Measurements from ENCODE around the gene B4GALT1.
"Not testable (repeated sequence)": the region's sequence is repeated elsewhere in the genome, so short reads cannot be mapped to it uniquely, and the experiment has no call there.

Gene B4GALT1

GRCh38 chr9:33184963-33185362, 17.8 kb upstream of the B4GALT1 start:
- no peak for DNase-seq (ENCODE audit: low spot score)

GRCh38 chr9:33182519-33182918, 15.4 kb upstream of the B4GALT1 start:
- DNase-seq (ENCODE audit: low spot score): no peak

- no peak for DNase-seq (ENCODE audit: low spot score)
These were observed 13.5 kb upstream of the B4GALT1 start for GRCh38 chr9:33180526-33181184.

DNA sequence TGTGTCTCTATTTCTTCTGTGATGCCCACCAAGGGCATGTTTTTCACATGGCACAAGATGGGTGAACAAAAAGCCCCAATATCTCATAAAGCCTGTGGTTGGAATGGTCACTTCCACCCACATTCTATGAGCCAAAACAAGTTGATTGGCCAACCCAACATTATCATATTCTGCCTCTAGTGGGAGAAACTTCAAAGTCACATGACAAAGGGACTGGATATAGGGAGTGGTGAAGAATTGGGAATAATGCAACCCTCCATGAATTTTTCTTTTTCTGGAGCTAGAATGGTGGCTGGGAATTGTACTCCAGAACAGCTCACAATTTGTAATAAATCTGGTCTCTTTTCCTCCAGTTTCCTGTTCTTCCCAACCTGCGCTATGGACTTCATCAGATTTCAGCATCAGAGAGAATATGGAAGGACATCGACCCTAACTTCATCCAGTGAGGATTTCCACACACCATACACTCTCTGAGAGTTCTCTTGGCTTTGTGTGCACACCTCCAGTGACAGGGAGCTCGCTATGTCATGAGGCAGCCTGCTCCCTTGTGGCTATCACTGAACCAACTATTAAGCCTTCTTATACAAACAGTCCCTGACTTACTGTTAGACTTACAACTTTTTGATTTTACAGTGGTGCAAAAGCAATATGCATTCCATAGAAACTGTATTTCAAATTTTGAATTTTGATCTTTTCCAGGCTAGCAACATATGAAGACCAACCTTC, 12.0 kb upstream of the B4GALT1 start:
- DNase-seq (ENCODE audit: low spot score): no peak

DNA sequence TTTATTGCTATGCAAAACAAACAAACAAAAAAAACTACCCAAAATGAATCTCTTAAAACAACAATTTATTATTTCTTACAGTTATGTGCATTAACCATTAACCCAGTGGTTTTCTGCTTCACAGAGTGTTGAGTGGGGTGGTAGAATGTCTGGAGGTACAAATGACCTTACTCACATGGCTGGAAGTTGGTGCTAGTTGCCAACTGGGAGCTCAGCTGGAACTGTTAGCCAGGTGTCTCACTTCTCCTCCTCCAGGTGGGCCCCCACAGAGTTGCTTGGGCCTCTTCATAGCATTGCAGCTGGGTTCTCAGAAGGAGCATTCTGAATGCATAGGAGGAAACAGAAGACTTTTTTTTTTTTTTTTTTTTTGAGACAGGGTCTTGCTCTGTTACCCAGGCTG, 10.5 kb upstream of the B4GALT1 start:
- DNase-seq (ENCODE audit: low spot score): no peak

- DNase-seq (ENCODE audit: low spot score): no peak
These were observed 9.9 kb upstream of the B4GALT1 start for GRCh38 chr9:33177086-33177485.

DNA sequence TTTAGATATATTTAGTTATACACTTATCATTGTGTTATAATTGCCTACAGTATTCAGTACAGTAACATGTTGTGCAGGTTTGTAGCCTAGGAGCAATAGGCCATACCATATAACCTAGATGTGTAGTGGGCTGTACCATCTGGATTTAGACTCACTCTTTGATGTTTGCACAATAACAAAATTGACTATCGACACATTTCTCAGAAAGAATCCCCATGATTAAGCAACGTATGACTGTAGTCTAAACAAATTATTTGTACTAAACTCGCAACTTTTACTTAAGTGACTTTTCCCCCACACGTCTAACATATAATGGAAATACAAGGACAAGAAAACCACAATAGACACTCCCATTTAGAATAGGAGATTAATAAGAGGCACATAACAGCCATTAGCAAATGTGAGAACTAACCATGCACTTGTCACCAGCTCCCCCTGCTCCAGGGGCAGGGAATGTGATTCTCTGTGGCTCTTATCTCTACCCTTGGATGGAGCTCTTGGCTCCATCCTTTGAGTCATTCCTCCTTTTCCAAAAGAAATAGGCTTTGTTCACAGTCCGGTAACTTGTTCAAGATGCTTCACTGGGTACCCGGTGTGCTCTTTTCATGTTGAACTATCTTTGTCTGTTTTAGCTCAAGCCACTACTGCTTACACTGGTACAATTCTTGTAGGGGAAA, 8.7 kb upstream of the B4GALT1 start:
- DNase-seq (ENCODE audit: low spot score): no peak

DNA sequence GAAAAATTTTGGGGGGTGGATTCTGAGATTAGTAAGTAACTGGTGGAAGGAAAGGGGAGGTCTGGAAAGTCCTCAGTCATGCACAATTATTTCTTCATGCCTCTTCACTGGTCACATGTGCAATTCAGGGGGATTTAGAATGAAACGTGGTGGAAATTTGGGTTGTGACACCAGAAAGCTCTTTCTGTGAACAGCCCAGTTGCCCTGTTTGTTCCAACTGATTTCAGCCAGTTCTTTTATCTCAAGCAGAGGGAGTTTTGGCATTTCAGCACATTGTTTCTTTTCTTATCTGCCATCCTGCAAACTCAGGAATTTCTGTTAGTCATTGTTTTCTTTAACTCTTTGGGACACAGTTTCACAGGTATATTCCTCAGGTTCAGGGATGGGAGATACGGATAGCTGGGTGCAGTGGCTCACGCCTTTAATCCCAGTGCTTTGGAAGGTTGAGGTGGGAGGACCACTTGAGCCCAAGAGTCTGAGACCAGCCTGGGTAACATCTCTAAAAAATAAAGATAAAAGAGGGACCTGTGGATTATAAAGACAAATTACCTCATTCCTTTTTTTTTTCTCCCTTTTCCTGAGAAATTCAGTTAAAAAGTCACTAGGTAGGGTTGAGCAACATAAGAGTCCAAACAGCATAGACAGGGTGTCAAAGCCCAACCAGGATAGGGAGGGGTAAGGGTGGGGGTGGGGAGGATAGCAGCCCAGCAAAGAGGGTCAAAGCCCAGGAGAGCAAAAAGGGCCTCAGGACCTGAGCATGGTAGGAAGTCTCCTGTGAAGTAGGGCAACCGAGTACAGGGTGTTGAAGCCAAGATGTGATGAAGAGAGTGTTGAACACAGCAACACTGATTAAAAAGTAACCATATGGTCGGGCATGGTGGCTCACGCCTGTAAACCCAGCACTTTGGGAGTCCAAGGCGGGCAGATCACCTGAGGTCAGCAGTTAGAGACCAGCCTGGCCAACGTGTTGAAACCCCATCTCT, 5.4 kb upstream of the B4GALT1 start:
- DNase-seq (ENCODE audit: low spot score): no peak

DNA sequence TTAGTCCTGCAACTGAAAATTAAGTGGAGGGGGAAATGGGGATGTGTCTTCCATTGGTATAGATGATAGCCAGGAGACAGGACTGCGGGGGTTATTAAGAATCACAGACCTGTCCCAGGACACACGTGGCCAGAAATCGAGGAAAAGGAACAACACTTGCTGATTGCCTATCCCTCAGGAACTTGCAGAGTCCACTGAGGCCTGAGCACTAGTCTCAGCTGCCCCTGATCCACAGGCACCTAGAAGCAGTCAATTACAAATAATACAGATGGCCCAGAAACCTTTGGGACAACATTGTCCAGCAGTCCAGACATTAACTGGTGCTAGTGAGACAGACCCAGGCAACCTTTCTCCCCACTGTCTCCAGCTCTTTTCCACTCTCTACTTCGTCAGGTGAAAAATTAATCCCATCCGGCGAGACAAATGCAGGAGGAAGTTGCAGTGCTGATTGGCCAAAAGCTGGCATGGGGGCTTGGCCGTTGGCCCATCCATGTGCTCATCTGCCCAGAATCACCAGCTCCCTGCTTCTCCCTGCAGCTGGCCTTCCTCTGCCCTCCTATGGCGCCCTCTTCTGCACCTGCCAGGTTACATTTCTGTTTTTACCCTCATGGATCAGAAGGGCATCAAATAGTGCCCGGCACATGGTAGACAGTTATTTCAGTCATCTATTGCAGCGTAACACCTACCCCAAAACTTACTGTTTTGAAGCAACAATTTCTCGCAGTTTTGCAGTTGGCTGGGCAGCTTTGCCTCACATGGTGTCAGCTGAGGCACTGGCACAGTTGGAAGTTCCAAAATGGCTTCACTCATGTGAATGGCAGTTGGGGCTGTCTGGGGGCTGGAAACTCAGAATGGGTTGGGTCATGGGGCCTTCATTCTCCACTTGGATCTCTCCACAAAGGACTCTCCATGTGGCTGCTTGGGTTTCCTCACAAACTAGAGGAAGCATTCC, 3.6 kb upstream of the B4GALT1 start:
- DNase-seq (ENCODE audit: low spot score): no peak

- DNase-seq (ENCODE audit: low spot score): no peak
These were observed 1.9 kb upstream of the B4GALT1 start for GRCh38 chr9:33168941-33169544.

DNA sequence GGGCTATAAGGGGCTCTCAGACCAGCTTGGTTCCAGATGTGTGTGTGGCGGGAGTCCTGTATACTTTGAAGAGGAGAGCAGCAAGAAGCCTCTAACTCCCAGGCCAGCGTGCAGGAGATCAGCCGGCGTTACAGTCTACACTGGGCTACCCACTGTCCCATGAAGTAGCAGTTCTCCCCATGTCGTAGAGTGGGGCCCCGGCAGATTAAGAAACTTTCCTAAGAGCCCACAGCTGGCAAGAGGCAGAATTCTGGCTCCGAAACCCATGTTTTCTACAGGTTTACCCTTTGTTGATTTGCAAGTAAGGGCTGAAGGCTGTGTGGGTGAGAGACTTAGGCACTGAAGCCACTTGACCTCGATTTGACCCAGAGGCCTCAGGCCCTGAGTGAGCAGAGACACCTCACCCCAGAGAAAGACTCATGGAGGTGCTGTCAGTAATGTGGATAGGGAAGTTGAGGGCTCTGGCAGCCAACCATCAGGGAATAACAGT, 881 bp upstream of the B4GALT1 start:
- no peak for DNase-seq (ENCODE audit: low spot score)

GRCh38 chr9:33166231-33167083, 679 bp downstream of the B4GALT1 start:
- DNase-seq (ENCODE audit: low spot score): no peak

DNA sequence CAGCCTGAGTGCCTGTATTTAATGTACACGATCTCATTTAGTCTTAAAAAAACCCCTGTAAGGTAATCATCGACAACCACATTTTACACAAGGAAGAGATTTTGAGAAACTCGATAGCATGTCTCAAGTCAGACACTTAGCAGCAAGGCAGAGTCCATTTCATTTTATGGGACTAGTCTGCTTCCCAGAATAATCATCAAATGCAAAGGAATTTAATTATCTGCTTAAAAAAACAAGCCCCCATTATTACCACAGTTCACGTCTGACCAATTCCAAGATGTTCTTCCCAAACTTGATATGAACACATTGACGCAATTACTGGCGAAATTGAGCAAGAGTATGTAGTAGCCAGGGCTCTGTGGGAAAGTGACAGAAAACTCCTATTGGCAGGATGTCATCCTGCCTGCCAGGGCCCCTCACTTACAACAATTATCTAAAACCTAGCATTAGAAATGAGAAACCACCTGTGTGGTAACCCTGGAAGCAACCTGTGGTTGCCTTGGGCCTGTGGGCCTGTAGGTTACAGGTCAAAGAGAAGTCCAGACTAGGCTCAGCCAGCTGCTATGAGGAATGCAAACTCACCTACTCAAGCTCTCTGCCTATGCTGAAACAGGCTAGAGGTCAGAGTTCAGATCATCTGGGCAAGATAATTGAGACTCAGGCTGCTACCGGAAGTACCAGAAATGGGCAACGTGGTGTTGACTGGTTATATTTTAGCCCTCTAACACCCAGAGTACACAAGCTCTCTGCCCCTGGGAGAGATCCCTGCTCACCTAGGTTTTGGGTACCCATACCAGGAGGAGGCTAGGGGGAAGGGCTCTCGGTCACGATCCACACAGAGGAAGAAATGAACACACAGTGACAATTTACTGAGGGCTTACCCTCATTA, 1.6 kb downstream of the B4GALT1 start:
- DNase-seq (ENCODE audit: low spot score): no peak

- not testable (repeated sequence) for DNase-seq (ENCODE audit: low spot score)
These were observed 2.2 kb downstream of the B4GALT1 start for GRCh38 chr9:33164921-33165262.

- DNase-seq (ENCODE audit: low spot score): no peak
These were observed 2.9 kb downstream of the B4GALT1 start for GRCh38 chr9:33164138-33164809.

DNA sequence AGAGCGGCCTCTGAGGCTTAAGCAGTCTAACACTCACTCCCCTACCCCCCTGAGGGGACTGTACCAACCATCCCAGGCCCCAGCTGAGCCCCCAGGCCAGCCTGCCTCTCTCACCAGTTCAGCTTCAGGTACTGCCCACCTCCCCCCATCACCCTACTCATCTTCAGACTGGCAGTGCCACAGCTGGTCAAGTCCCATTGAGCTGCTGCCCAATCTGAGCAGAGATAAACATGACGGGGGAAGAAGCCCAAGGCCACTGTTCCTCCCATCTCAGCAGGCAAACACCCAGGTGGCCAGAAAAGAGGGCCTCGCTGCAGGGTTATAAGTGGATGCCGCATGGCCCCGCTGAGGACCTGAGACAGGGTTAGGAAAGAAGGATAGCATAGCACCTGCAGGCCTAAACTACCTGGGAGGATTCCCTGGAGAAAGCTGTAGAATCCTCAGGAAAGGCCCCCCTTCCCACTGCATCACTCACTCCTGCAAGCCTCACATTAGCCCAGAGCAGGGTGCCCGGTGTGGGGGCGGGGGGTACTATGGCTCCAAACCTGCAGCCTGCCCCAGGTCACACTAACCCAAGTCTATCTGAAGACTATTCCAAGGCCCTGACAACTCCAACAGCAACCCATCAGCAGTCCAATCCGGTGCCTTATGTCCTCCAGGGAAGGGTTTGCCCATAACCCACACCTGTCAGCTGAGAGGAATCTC, 3.6 kb downstream of the B4GALT1 start:
- no peak for DNase-seq (ENCODE audit: low spot score)

DNA sequence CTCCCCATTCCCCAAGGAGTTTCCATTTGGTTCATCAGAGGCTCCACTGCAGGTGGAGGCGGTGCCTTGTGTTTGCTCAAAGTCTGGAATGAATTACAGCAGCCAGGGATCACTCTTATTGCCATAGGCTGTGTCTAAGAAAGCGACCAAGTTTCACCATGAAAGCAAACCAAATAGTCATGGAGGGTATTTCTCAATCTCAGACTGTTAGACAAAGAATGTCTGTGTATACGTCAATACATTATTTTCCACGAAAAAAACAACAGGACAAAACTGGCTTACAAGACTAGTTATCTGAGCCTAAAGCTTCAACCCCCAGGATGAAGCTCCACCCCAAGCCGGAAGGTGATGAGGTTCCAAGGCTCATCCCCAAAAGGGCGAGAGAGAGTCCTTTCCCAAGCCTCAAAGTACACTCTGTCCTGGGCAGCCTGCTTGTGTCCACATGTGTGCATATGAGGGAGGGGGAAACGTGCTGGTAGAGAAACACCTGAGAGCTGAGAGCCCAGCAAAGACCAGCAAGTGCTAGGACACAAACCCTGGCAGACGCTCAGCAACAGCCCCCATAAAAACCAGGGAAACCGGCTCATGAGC, 4.3 kb downstream of the B4GALT1 start:
- DNase-seq (ENCODE audit: low spot score): no peak
